Karpas-422 (cell line): ENCODE measurements around the gene NUDT16L1. TPM values are rescaled to one million over a fixed set of nuclear protein-coding genes. Genes with fewer than 3 reads are reported as not detected.

ENCODE experiments used
- DNase-seq: peaks from one replicate; pipeline ENCODE4 v3.0.0-alpha.2; 2015
- H2AFZ ChIP-seq: fragments of 200-600 bp; sonication (generic); 2 replicates; pipeline ENCODE4 v1.6.1; 2014; ENCODE audit warnings: antibody characterized with exemption, low read length, mixed read lengths
- H3K27ac ChIP-seq: fragments of 200-600 bp; sonication (generic); 2 replicates; pipeline ENCODE4 v1.5.1; 2014; ENCODE audit warnings: mild to moderate bottlenecking, low read length, moderate library complexity
- H3K27me3 ChIP-seq: fragments of 200-600 bp; sonication (generic); 2 replicates; pipeline ENCODE4 v1.6.1; 2014; ENCODE audit warnings: low read length, mixed read lengths
- H3K36me3 ChIP-seq: fragments of 200-600 bp; sonication (generic); 2 replicates; pipeline ENCODE4 v1.6.1; 2014; ENCODE audit warnings: low read length, mixed read lengths; ENCODE audit not compliant: insufficient read depth
- H3K4me1 ChIP-seq: fragments of 200-600 bp; sonication (generic); 2 replicates; pipeline ENCODE4 v1.6.1; 2014; ENCODE audit warnings: mild to moderate bottlenecking, low read length, mixed read lengths
- H3K4me2 ChIP-seq: fragments of 200-600 bp; sonication (generic); 2 replicates; pipeline ENCODE4 v1.6.1; 2014; ENCODE audit warnings: low read length, low read depth, mild to moderate bottlenecking; ENCODE audit not compliant: poor library complexity, severe bottlenecking
- H3K4me3 ChIP-seq: fragments of 200-600 bp; sonication (generic); 2 replicates; pipeline ENCODE4 v1.5.1; 2014; ENCODE audit warnings: mild to moderate bottlenecking, antibody characterized with exemption, low read length, mixed read lengths
- H3K79me2 ChIP-seq: fragments of 200-600 bp; sonication (generic); 2 replicates; pipeline ENCODE4 v1.6.1; 2014; ENCODE audit warnings: mild to moderate bottlenecking, low read length, mixed read lengths
- H3K9ac ChIP-seq: fragments of 200-600 bp; sonication (generic); 2 replicates; pipeline ENCODE4 v1.6.0; 2014; ENCODE audit warnings: low read length
- H3K9me2 ChIP-seq: fragments of 200-600 bp; sonication (generic), shearing (Covaris generic); replicated peaks from 2 replicates; pipeline ENCODE4 v1.6.0; 2014; ENCODE audit warnings: mild to moderate bottlenecking, low read length, moderate library complexity; ENCODE audit not compliant: insufficient read depth
- H3K9me3 ChIP-seq: fragments of 300-700, 200-600 bp; sonication (generic); 2 replicates; pipeline ENCODE4 v1.6.1; 2014; ENCODE audit warnings: low read length, mixed read lengths
- H4K20me1 ChIP-seq: fragments of 200-600 bp; sonication (generic); 2 replicates; pipeline ENCODE4 v1.6.1; 2014; ENCODE audit warnings: mild to moderate bottlenecking, antibody characterized with exemption, low read length, low read depth; ENCODE audit not compliant: insufficient read depth
- total RNA-seq: library from RNA; depleted of rRNA; stranded (reverse); fragments of >200 nt; shearing (Covaris generic); gene quantifications from 2 replicates; pipeline ENCODE4 v1.2.3, GENCODE V29; 2014; ENCODE audit warnings: low replicate concordance

Gene NUDT16L1
- total RNA-seq, 1 experiment from 2014 or later: 24.0 TPM

DNA sequence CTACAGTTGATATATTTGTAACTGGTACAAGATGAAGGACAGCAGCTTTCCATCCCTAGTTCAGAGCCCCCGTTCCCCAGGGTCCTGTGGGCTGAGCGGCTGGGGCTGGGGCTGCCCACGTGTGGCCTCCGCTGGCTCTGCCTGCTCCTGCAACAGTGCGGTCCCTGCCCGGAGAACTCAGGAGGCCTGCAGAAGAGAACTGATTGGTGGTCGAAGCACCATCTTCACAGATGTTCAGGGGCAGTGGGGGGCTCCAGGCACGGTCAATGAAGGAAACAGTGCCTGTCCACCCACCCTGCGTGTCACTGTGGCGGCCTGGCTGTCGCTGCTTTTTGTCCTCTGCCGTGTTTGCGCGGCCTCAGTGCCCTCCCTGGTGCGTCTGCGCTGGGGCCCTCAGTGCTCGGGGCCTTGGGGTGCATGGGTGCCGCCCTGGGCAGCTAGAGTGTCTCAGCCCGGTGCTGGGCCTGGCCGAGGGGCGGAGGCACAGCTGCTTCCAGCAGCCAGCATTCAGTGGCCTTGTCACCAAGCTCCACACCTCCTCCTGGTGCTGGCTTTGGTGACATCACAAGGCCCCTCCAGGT, 4.2 kb upstream of the NUDT16L1 start:
- no peak overlapping the region for H3K9ac ChIP-seq
- H4K20me1 ChIP-seq: 0 out of 2 replicates have a peak, but pooled peaks cover under 1% of the 10 kb centered on the region
- peaks cover 6% of the 10 kb centered on the region for H3K79me2 ChIP-seq
- H3K27ac ChIP-seq: no peak overlapping the region
- H3K4me1 ChIP-seq: peaks cover 9% of the 10 kb centered on the region
- H3K27me3 ChIP-seq: no peaks in the 10 kb centered on the region
- no peaks in the 10 kb centered on the region for H3K36me3 ChIP-seq
- no peak overlapping the region for H3K4me2 ChIP-seq
- no peak for DNase-seq
- no peaks in the 10 kb centered on the region for H3K9me3 ChIP-seq
- no peak overlapping the region for H3K4me3 ChIP-seq
- no peaks in the 10 kb centered on the region for H3K9me2 ChIP-seq
- no peak overlapping the region for H2AFZ ChIP-seq

DNA sequence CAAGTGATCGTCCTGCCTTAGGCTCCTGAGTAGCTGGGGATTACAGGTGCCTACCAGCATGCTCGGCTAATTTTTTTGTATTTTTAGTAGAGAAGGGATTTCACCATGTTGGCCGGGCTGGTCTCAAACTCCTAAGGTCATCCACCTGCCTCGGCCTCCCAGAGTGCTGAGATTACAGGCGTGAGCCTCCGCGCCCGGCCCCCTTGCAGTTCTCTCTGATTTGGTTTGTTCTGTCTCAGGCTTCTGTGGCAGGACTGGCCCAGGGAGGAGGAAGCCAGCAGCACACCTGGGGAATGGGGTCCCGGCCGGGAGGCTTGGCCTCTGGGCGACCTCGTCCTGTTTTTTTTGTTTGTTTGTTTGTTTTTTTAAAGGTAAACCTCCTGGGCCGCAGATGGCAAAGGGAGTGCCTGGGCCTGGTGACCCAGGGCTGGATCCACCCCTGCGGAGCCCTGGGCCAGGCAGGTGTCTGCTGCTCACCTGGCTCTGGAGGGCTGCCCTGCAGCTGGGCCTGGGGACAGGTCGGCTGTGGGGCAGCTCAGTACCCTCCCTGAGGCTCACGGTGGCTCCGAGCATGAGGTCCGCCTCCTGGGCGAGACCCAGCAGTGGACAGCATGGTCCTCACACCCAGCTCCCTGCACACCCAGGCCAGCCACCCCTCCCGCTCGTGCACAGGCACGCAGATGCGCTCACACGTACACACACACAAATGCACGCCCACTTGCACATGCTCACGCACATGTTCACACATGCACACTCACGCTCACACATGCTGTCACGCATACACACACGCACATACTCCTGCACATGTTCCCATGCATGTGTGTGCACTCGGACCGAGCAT, 3.3 kb upstream of the NUDT16L1 start:
- Histone ChIP-seq H3K36me3 (no peaks in the 10 kb centered on the region), H3K27me3 (no peaks in the 10 kb centered on the region), H3K27ac (no peak overlapping the region)

GRCh38 chr16:4690946-4691665, 2.3 kb upstream of the NUDT16L1 start:
- Histone ChIP-seq H3K9ac (no peak overlapping the region), H3K4me1 (peaks cover 27% of the 10 kb centered on the region), H3K27ac (no peak overlapping the region), H3K9me2 (no peaks in the 10 kb centered on the region), H2AFZ (no peak overlapping the region), H4K20me1 (peaks cover 9% of the 10 kb centered on the region), H3K27me3 (no peaks in the 10 kb centered on the region), H3K4me3 (no peak overlapping the region), H3K36me3 (no peaks in the 10 kb centered on the region), H3K4me2 (no peak overlapping the region), H3K9me3 (no peaks in the 10 kb centered on the region), H3K79me2 (peaks cover 18% of the 10 kb centered on the region)
- no peak for DNase-seq

More for the DNA sequence above, 3.3 kb upstream of the NUDT16L1 start:
- DNase-seq: no peak
- Histone ChIP-seq H3K79me2 (peaks cover 14% of the 10 kb centered on the region), H2AFZ (no peak overlapping the region), H3K4me3 (no peak overlapping the region), H4K20me1 (peaks cover 9% of the 10 kb centered on the region), H3K9me3 (no peaks in the 10 kb centered on the region), H3K4me2 (no peak overlapping the region), H3K9ac (no peak overlapping the region), H3K9me2 (no peaks in the 10 kb centered on the region), H3K4me1 (peaks cover 17% of the 10 kb centered on the region)

DNA sequence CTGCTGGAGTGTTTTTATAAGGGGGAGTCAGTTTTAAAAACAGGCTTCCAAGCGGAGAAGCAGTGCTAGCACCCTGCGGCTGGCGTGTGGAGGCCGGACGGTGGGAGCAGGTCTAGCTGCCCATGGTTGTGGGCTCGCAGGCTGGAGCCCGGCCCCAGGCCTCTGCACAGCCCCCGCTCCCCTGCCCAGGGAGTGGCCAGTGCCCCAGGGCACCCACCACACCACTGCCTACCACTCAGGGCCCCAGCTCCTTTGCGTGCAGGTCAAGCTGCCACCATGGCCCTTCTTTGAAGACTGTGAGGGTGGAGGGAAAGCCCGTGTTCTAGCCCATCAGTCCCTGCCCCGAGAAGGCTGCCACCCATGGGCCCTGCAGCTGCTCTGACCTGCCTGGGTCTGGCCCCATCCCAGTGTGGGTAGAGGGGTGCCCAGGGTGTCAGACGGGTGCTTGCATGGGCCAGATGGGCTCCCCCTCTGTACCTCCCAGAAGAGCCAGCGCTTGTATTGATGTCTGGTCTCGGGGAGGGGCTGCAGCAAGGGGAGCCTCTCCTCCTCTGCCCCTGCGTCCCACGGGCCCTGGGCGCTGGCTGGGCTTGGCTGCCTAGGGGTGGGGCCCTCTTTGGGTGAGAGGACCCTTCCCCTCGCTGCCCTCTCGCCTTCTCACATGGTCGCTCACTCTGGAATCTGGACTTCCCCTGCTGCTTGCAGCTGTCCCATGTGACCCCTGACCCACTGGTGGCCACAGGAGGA, 1.5 kb upstream of the NUDT16L1 start:
- H2AFZ ChIP-seq: no peak overlapping the region
- H3K9me2 ChIP-seq: no peaks in the 10 kb centered on the region
- H3K4me1 ChIP-seq: peaks cover 33% of the 10 kb centered on the region
- H3K36me3 ChIP-seq: no peaks in the 10 kb centered on the region; the same call in 1 of the 2 replicates
- no peak overlapping the region for H3K27ac ChIP-seq
- H3K27me3 ChIP-seq: no peaks in the 10 kb centered on the region
- H3K4me3 ChIP-seq: no peak overlapping the region
- no peak for DNase-seq
- peaks cover 19% of the 10 kb centered on the region for H3K79me2 ChIP-seq
- H3K9ac ChIP-seq: no peak overlapping the region
- H4K20me1 ChIP-seq: peaks cover 9% of the 10 kb centered on the region
- no peaks in the 10 kb centered on the region for H3K9me3 ChIP-seq
- H3K4me2 ChIP-seq: no peak overlapping the region

GRCh38 chr16:4692460-4693295, 684 bp upstream of the NUDT16L1 start:
- Histone ChIP-seq H3K27ac (no peak overlapping the region), H3K9ac (peak overlapping the region; percentile 65), H4K20me1 (peaks cover 9% of the 10 kb centered on the region), H3K36me3 (no peaks in the 10 kb centered on the region; the same call in 1 of the 2 replicates), H3K4me1 (peaks cover 33% of the 10 kb centered on the region), H3K4me3 (peak overlapping the region; percentile 60; the same call in 1 of the 2 replicates), H3K9me2 (no peaks in the 10 kb centered on the region), H3K27me3 (no peaks in the 10 kb centered on the region), H3K79me2 (peaks cover 19% of the 10 kb centered on the region), H3K4me2 (peak overlapping the region; percentile 70), H3K9me3 (no peaks in the 10 kb centered on the region), H2AFZ (no peak overlapping the region)
- no peak for DNase-seq

DNA sequence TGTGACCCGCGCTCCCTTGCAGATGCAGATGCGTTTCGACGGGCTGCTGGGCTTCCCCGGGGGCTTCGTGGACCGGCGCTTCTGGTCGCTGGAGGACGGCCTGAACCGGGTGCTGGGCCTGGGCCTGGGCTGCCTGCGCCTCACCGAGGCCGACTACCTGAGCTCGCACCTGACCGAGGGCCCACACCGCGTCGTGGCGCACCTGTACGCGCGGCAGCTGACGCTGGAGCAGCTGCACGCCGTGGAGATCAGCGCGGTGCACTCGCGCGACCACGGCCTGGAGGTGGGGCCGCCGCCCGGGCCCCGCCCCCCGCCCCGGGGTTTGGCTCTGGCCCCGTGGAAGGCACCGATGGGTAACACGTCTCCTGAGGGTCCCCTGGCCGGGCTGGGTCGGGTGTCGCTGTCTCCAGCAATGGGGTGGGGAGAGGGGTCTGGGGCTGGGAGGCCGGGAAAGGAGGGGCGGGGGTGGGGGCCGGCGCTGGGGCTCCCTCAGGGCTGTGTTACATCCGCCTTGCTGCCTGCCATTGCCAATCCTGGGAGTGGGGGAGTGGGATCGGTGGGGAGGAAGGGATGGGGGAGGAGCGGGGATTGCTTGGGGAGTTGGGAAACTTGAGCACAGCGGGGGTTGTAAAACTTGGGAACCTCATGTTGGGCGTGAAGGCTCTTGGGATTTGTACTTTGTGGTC, 737 bp downstream of the NUDT16L1 start:
- peaks cover 19% of the 10 kb centered on the region for H3K79me2 ChIP-seq
- peak; percentile 78 for DNase-seq
- H4K20me1 ChIP-seq: peaks cover 9% of the 10 kb centered on the region
- H3K9me2 ChIP-seq: no peaks in the 10 kb centered on the region
- H3K4me1 ChIP-seq: peaks cover 33% of the 10 kb centered on the region
- no peaks in the 10 kb centered on the region for H3K27me3 ChIP-seq
- no peaks in the 10 kb centered on the region for H3K9me3 ChIP-seq
- peak overlapping the region; percentile 88 for H3K4me2 ChIP-seq
- H2AFZ ChIP-seq: peak overlapping the region; percentile 36; the same call in 1 of the 2 replicates
- peak overlapping the region; percentile 100 for H3K4me3 ChIP-seq
- no peaks in the 10 kb centered on the region; the same call in none of the 2 replicates for H3K36me3 ChIP-seq
- H3K9ac ChIP-seq: peak overlapping the region; percentile 99
- H3K27ac ChIP-seq: peak overlapping the region; percentile 70
